NT2/D1 (cell line): Measurements from ENCODE around the gene JMJD4.

Source experiments
- SUZ12 ChIP-seq: IDR thresholded peaks from 2 replicates; pipeline ENCODE4 v1.6.1; 2011; ENCODE audit not compliant: insufficient read length, insufficient read depth; ENCODE audit errors: extremely low read depth
- YY1 ChIP-seq: IDR thresholded peaks from 2 replicates; pipeline ENCODE4 v1.6.1; 2011; ENCODE audit not compliant: insufficient read length, insufficient read depth
- ZNF274 ChIP-seq: IDR thresholded peaks from 2 replicates; pipeline ENCODE4 v1.6.1; 2011; ENCODE audit warnings: mild to moderate bottlenecking, low read depth, low read length

DNA sequence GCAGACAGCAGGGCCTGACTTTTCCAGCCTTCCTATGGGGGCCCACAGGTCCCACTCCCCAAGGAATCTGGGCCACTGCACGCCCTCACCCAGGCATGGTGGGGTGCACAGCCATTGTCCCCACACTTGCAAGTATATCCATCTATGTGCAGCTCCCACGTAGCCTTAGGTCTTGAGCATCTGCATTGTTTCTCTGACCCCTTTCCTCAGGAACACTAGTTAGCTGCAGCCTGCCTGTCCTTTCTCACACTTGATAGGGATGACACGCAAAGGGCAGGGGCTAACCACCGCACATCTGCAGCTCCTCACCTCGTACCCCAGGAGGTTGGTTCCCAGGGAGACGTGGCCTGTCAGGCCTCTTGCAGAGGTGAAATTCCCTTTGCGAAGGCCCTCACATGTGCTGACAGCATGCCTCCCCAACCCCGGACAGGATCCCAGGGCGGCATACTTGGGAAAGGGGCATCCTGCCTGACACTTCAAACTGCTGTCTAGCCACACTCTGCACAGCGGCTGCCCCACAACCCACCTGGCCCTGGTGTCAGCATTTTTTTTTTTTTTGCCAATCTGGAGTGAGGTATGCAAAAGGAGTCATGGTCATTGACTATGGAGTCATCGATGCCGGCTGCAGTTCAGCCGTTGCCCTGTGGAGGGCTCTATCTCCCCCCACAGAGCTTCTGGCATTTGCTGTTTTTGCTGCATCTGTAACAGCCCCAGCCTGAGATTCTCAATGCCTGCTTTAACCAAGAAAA lies 5.0 kb downstream of the JMJD4 start:
- TF ChIP-seq YY1 (no peak), SUZ12 (no peak), ZNF274 (no peak)
